KOPT-K1 (cell line): ENCODE measurements around the gene PDIA2.

Experiments used
- H3K27ac ChIP-seq: fragments of 200-600 bp; sonication (generic); 2 replicates; pipeline ENCODE4 v1.5.1; 2016; ENCODE audit warnings: antibody characterized with exemption, mild to moderate bottlenecking, low read depth, low read length; ENCODE audit not compliant: poor library complexity, severe bottlenecking
- H3K36me3 ChIP-seq: fragments of 200-600 bp; sonication (generic); 2 replicates; pipeline ENCODE4 v1.5.1; 2017; ENCODE audit warnings: antibody characterized with exemption, mild to moderate bottlenecking, low read length, moderate library complexity; ENCODE audit not compliant: insufficient read depth
- H3K9me3 ChIP-seq: fragments of 200-600 bp; sonication (generic); 2 replicates; pipeline ENCODE4 v1.5.1; 2017; ENCODE audit warnings: antibody characterized with exemption, low read length, mild to moderate bottlenecking; ENCODE audit not compliant: insufficient read depth, poor library complexity, severe bottlenecking

PDIA2 gene

GRCh38 chr16:296276-296675, 13.3 kb downstream of the PDIA2 start:
- H3K36me3 ChIP-seq = peaks cover 22% of the 10 kb centered on the region; the same call in 1 of the 2 replicates
- H3K9me3 ChIP-seq = no peaks in the 10 kb centered on the region
- no peak overlapping the region for H3K27ac ChIP-seq

- Histone ChIP-seq H3K27ac (no peak overlapping the region), H3K9me3 (no peaks in the 10 kb centered on the region), H3K36me3 (peaks cover 18% of the 10 kb centered on the region; the same call in 1 of the 2 replicates)
Observed at GRCh38 chr16:296806-297510, 14.0 kb downstream of the PDIA2 start.

- Histone ChIP-seq H3K9me3 (no peaks in the 10 kb centered on the region), H3K36me3 (peaks cover 18% of the 10 kb centered on the region; the same call in 1 of the 2 replicates), H3K27ac (no peak overlapping the region)
Observed at GRCh38 chr16:297832-298231, 14.9 kb downstream of the PDIA2 start.

- no peak overlapping the region for H3K27ac ChIP-seq
- peaks cover 32% of the 10 kb centered on the region; the same call in 1 of the 2 replicates for H3K36me3 ChIP-seq
- no peaks in the 10 kb centered on the region for H3K9me3 ChIP-seq
Observed at GRCh38 chr16:301235-301634, 18.3 kb downstream of the PDIA2 start.

- H3K36me3 ChIP-seq = peaks cover 39% of the 10 kb centered on the region; the same call in 1 of the 2 replicates
- no peak overlapping the region for H3K27ac ChIP-seq
- no peaks in the 10 kb centered on the region for H3K9me3 ChIP-seq
Observed at GRCh38 chr16:301950-302349, 19.0 kb downstream of the PDIA2 start.

GRCh38 chr16:303760-304505, 21.0 kb downstream of the PDIA2 start:
- no peaks in the 10 kb centered on the region for H3K9me3 ChIP-seq
- peaks cover 59% of the 10 kb centered on the region for H3K36me3 ChIP-seq
- H3K27ac ChIP-seq = no peak overlapping the region

- H3K9me3 ChIP-seq = no peaks in the 10 kb centered on the region
- no peak overlapping the region for H3K27ac ChIP-seq
- peaks cover 59% of the 10 kb centered on the region for H3K36me3 ChIP-seq
Observed at GRCh38 chr16:305916-306626, 23.1 kb downstream of the PDIA2 start.

GRCh38 chr16:306911-307370, 24.0 kb downstream of the PDIA2 start:
- Histone ChIP-seq H3K27ac (no peak overlapping the region), H3K9me3 (no peaks in the 10 kb centered on the region), H3K36me3 (peaks cover 60% of the 10 kb centered on the region)

GRCh38 chr16:307691-308312, 24.8 kb downstream of the PDIA2 start:
- Histone ChIP-seq H3K36me3 (peaks cover 59% of the 10 kb centered on the region), H3K27ac (no peak overlapping the region)

GRCh38 chr16:309476-309875, 26.5 kb downstream of the PDIA2 start:
- Histone ChIP-seq H3K9me3 (no peaks in the 10 kb centered on the region), H3K27ac (no peak overlapping the region), H3K36me3 (peaks cover 60% of the 10 kb centered on the region)

More at GRCh38 chr16:307691-308312, 24.8 kb downstream of the PDIA2 start:
- no peaks in the 10 kb centered on the region for H3K9me3 ChIP-seq

- Histone ChIP-seq H3K27ac (no peak overlapping the region), H3K36me3 (peaks cover 51% of the 10 kb centered on the region)
Observed at GRCh38 chr16:311725-312124, 28.8 kb downstream of the PDIA2 start.

GRCh38 chr16:314351-314750, 31.4 kb downstream of the PDIA2 start:
- Histone ChIP-seq H3K27ac (no peak overlapping the region), H3K36me3 (peaks cover 38% of the 10 kb centered on the region)

More at GRCh38 chr16:311725-312124, 28.8 kb downstream of the PDIA2 start:
- H3K9me3 ChIP-seq = no peaks in the 10 kb centered on the region

GRCh38 chr16:314795-315299, 31.9 kb downstream of the PDIA2 start:
- H3K27ac ChIP-seq = no peak overlapping the region
- peaks cover 39% of the 10 kb centered on the region for H3K36me3 ChIP-seq
- H3K9me3 ChIP-seq = no peaks in the 10 kb centered on the region

More at GRCh38 chr16:314351-314750, 31.4 kb downstream of the PDIA2 start:
- no peaks in the 10 kb centered on the region for H3K9me3 ChIP-seq

- H3K27ac ChIP-seq = no peak overlapping the region
- peaks cover 35% of the 10 kb centered on the region for H3K36me3 ChIP-seq
- H3K9me3 ChIP-seq = no peaks in the 10 kb centered on the region
Observed at GRCh38 chr16:316741-317464, 33.9 kb downstream of the PDIA2 start.
